Caco-2 (cell line): ENCODE results near the gene FBXO30. TPM values are rescaled to one million over a fixed set of nuclear protein-coding genes. Genes with fewer than 3 reads are reported as not detected.

Experiments
- Bru-seq: library from RNA; stranded (reverse); fragments of 400-500 nt; gene quantifications from one replicate; lab custom pipeline; 2021; lab: Mats Ljungman, UMichigan
- BruChase-seq, 2 experiments: library from RNA; stranded (reverse); fragments of 400-500 nt; gene quantifications; one replicate each; lab custom pipeline; 2021; lab: Mats Ljungman, UMichigan
- BruUV-seq: library from RNA; stranded (reverse); fragments of 400-500 nt; replicated peaks from 2 replicates; lab custom pipeline; 2021; lab: Mats Ljungman, UMichigan
- CTCF ChIA-PET: fragments of 300-600 bp; sonication (Branson Sonifier 250); formaldehyde crosslinking; loops from one replicate; lab custom pipeline; 2022; ENCODE audit warnings: antibody characterized with exemption; lab: Charles Lee
- POLR2A ChIA-PET: fragments of 300-600 bp; sonication (Branson Sonifier 250); formaldehyde crosslinking; loops from one replicate; lab custom pipeline; 2022; ENCODE audit warnings: antibody characterized with exemption; lab: Charles Lee
- DNase-seq, 2 experiments: peaks; one replicate each; pipeline versions ENCODE4 v3.0.0 to v3.0.0-alpha.2; 2020 to 2022
- H3K27me3 ChIP-seq: replicated peaks from 2 replicates; pipeline ENCODE4 v1.6.0; 2011; ENCODE audit warnings: low read length; ENCODE audit not compliant: control insufficient read depth, insufficient read depth
- H3K36me3 ChIP-seq: 2 replicates; pipeline ENCODE4 v1.5.1; 2011; ENCODE audit warnings: low read length; ENCODE audit not compliant: control insufficient read depth, insufficient read depth
- H3K4me1 ChIP-seq: fragments of 250-450 bp; sonication (Bioruptor Pico); 2 replicates; pipeline ENCODE4 v1.5.1; 2020; ENCODE audit warnings: mild to moderate bottlenecking
- H3K4me3 ChIP-seq: 2 replicates; pipeline ENCODE4 v1.5.1; 2011; ENCODE audit warnings: low read depth, mild to moderate bottlenecking, control low read depth, low read length
- H3K9me3 ChIP-seq: fragments of 250-450 bp; sonication (Bioruptor Pico); 2 replicates; pipeline ENCODE4 v1.5.1; 2020; ENCODE audit warnings: mild to moderate bottlenecking, moderate library complexity
- H3K27ac Mint-ChIP-seq: one replicate; pipeline ENCODE4 v1.8.0; 2022; ENCODE audit warnings: mixed read lengths; ENCODE audit not compliant: unreplicated experiment
- H3K27me3 Mint-ChIP-seq: one replicate; pipeline ENCODE4 v1.8.0; 2022; ENCODE audit warnings: mixed read lengths; ENCODE audit not compliant: insufficient read depth, unreplicated experiment
- H3K36me3 Mint-ChIP-seq: one replicate; pipeline ENCODE4 v1.8.0; 2022; ENCODE audit warnings: mild to moderate bottlenecking, mixed read lengths; ENCODE audit not compliant: insufficient read depth, unreplicated experiment
- H3K4me1 Mint-ChIP-seq: one replicate; pipeline ENCODE4 v1.8.0; 2022; ENCODE audit warnings: low read depth, mixed read lengths; ENCODE audit not compliant: unreplicated experiment
- H3K4me3 Mint-ChIP-seq: one replicate; pipeline ENCODE4 v1.8.0; 2022; ENCODE audit warnings: mild to moderate bottlenecking, moderate library complexity, mixed read lengths; ENCODE audit not compliant: unreplicated experiment
- H3K9me3 Mint-ChIP-seq: one replicate; pipeline ENCODE4 v1.8.0; 2022; ENCODE audit warnings: mixed read lengths; ENCODE audit not compliant: unreplicated experiment
- intact Hi-C: fragments of 100-400 bp; cut with micrococcal nuclease; formaldehyde crosslinking; loops from one replicate; pipeline ENCODE4 v1.10.0; 2022; ENCODE audit not compliant: unreplicated experiment
- long read RNA-seq: library from polyadenylated mRNA; stranded (forward); transcript quantifications from one replicate; pipeline ENCODE4 v2.0.0, GENCODE V29; 2022
- total RNA-seq: library from RNA; stranded (reverse); gene quantifications from 2 replicates; pipeline ENCODE4 v1.2.3, GENCODE V29; 2022
- TF ChIP-seq, protein P1 (sequence below), 2 experiments: fragments of 200-600 bp in 1 of 2; IDR thresholded peaks; 1 replicate in 1 of 2; 2 replicates in 1 of 2; pipeline versions ENCODE4 v1.5.1 to v1.8.0; 2011 to 2022; ENCODE audit warnings: antibody characterized with exemption in 1 of 2, control low read depth in 1 of 2, inconsistent platforms in 1 of 2, low read depth in 1 of 2, low read length in 1 of 2, mild to moderate bottlenecking in 1 of 2, moderate library complexity in 1 of 2; ENCODE audit not compliant: insufficient read depth in 1 of 2, severe bottlenecking in 1 of 2, unreplicated experiment in 1 of 2

The FBXO30 gene, protein sequence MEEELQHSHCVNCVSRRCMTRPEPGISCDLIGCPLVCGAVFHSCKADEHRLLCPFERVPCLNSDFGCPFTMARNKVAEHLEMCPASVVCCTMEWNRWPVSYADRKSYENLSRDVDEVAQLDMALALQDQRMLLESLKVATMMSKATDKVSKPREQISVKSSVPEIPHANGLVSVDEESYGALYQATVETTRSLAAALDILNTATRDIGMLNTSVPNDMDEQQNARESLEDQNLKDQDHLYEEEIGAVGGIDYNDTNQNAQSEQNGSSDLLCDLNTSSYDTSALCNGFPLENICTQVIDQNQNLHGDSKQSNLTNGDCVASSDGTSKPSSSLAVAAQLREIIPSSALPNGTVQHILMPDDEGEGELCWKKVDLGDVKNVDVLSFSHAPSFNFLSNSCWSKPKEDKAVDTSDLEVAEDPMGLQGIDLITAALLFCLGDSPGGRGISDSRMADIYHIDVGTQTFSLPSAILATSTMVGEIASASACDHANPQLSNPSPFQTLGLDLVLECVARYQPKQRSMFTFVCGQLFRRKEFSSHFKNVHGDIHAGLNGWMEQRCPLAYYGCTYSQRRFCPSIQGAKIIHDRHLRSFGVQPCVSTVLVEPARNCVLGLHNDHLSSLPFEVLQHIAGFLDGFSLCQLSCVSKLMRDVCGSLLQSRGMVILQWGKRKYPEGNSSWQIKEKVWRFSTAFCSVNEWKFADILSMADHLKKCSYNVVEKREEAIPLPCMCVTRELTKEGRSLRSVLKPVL
- 17.1 and 17.6 TPM in 2 replicates for total RNA-seq
- Bru-seq, nascent RNA, result percentile 98 among the genes with signal in this experiment
- percentile 98 among the genes with signal in this experiment for BruChase-seq, experiment 1, labeled RNA remaining after a 2-hour chase
- BruChase-seq, experiment 2, labeled RNA remaining after a 6-hour chase, result percentile 85 among the genes with signal in this experiment
- long read RNA-seq, full-length matches to known transcripts, result 49 of 63 reads
- long read RNA-seq, partial matches to known transcripts, result 4 of 63 reads
- long read RNA-seq, other reads (novel, unspliced or antisense), result 10 of 63 reads

DNA sequence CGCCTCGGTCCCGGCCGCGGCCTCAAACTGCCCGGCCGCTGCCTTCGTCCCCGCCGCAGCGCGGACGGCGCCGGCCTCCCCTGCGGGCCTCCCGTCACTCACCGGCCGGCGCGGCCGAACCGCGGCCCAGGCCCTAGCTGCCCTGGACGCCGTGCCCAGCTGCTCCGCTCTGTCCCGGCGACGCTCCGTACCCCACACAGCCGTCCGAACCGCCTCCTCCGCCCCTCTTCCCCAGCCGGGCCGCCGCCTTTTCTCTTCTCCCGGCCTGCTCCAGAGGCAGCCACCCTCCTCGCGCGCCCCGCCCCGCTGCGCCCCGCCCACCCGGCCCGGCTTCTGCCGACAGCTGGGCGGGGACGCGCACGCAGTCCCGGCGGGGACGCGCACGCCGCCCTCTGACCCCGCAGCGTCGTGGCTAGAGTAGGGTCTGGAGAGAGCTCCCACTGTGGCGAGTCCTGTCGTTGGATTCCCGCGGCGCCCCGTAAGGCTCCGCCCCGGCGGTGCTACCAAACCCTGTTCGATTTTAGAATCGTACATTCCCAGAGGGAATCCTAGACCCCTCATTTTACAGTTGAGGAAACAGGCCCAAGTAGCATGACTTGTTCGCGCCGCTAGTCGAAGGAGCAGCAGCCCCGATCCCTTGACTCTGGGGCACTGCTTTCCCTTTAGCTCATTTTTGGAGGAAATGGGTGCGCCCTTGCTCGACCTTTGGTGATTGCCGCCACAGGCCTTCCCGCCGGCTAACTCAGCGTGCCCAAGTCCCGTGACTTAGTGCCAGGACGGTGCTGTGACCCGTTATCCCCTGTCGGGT, at the start of gene FBXO30:
FBXO30 (minus strand) TSS at position 295 of the 808 bp plus-strand sequence. CDS start 8,390 bp downstream, outside the sequence.
- Histone ChIP-seq H3K4me3 (peak within 1 kb of the TSS; percentile 75), H3K4me1 (peaks cover 16% of the 10 kb centered on the region), H3K9me3 (no peaks in the 10 kb centered on the region), H3K36me3 (no peaks in the 10 kb centered on the region), H3K27me3 (no peaks in the 10 kb centered on the region)
- Mint-ChIP-seq H3K27ac (peak within 1 kb of the TSS; percentile 69), H3K36me3 (peaks cover 14% of the 10 kb centered on the region), H3K27me3 (no peaks in the 10 kb centered on the region), H3K4me1 (peaks cover 26% of the 10 kb centered on the region), H3K4me3 (peak within 1 kb of the TSS; percentile 82), H3K9me3 (peaks cover 8% of the 10 kb centered on the region)
- CTCF ChIA-PET, result interaction anchor here (0.6 to 1.9 kb wide), 3 partner anchors 73 to 321 kb away, joined by 4 to 7 read pairs (median 4); partner anchors contain the start of gene EPM2A
- TF ChIP-seq, protein P1, sequence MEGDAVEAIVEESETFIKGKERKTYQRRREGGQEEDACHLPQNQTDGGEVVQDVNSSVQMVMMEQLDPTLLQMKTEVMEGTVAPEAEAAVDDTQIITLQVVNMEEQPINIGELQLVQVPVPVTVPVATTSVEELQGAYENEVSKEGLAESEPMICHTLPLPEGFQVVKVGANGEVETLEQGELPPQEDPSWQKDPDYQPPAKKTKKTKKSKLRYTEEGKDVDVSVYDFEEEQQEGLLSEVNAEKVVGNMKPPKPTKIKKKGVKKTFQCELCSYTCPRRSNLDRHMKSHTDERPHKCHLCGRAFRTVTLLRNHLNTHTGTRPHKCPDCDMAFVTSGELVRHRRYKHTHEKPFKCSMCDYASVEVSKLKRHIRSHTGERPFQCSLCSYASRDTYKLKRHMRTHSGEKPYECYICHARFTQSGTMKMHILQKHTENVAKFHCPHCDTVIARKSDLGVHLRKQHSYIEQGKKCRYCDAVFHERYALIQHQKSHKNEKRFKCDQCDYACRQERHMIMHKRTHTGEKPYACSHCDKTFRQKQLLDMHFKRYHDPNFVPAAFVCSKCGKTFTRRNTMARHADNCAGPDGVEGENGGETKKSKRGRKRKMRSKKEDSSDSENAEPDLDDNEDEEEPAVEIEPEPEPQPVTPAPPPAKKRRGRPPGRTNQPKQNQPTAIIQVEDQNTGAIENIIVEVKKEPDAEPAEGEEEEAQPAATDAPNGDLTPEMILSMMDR (IDR thresholded peaks at IDR 0.05; ENCODE audit: insufficient read depth in 1 of 2, low read depth in 1 of 2, low read length in 1 of 2, severe bottlenecking in 1 of 2, unreplicated experiment in 1 of 2), result no peak
- intact Hi-C loops, result loop anchor here (1.0 to 2.0 kb wide), 3 partner anchors 63 to 150 kb away; partner anchors contain the start of genes EPM2A and SHPRH
- POLR2A ChIA-PET, result interaction anchor here (0.5 to 2.2 kb wide), 7 partner anchors 10 to 149 kb away, joined by 3 to 17 read pairs (median 5); partner anchors contain the start of genes EPM2A and SHPRH
- no TSS peak for BruUV-seq
- peak; percentile 88 to 93 for DNase-seq

GRCh38 chr6:145863988-145864616, 49.5 kb upstream of the FBXO30 start:
- Mint-ChIP-seq H3K36me3 (no peaks in the 10 kb centered on the region), H3K27me3 (no peaks in the 10 kb centered on the region), H3K27ac (no peak overlapping the region), H3K9me3 (peaks cover 10% of the 10 kb centered on the region), H3K4me3 (no peak overlapping the region), H3K4me1 (peaks cover 23% of the 10 kb centered on the region)
- H3K4me1 ChIP-seq, result peaks cover 22% of the 10 kb centered on the region
- TF ChIP-seq, protein P1 (IDR thresholded peaks at IDR 0.05; ENCODE audit: insufficient read depth in 1 of 2, low read depth in 1 of 2, low read length in 1 of 2, severe bottlenecking in 1 of 2, unreplicated experiment in 1 of 2), result no peak
- H3K4me3 ChIP-seq, result no peak overlapping the region
- ChIA-PET POLR2A (no interaction called here), CTCF (no interaction called here)
- DNase-seq, result no peak
- intact Hi-C loops, result no loop called here
- H3K27me3 ChIP-seq, result no peaks in the 10 kb centered on the region
- no TSS peak for BruUV-seq
- peaks cover 8% of the 10 kb centered on the region for H3K9me3 ChIP-seq
- H3K36me3 ChIP-seq, result no peaks in the 10 kb centered on the region
